Measurements from ENCODE around the gene ADCYAP1R1. TPM values are rescaled to one million over a fixed set of nuclear protein-coding genes. Genes with fewer than 3 reads are reported as not detected.

ADCYAP1R1 gene
- total RNA-seq, 2 experiments from 2014 or later, result not detected

GRCh38 chr7:31047313-31048146 lies 4.6 kb upstream of the ADCYAP1R1 start:
- intact Hi-C loops (cut with micrococcal nuclease), result no loop called here
- no peaks in the 10 kb centered on the region for H3K36me3 Mint-ChIP-seq (ENCODE audit: low read depth)
- H3K27me3 Mint-ChIP-seq (ENCODE audit: low read depth), result peaks cover 30% of the 10 kb centered on the region
- CTCF ChIA-PET, result interaction anchor here (0.7 kb wide), 1 partner anchor 64 kb away, joined by 3 read pairs; no protein-coding TSS in a partner anchor
- no peak for DNase-seq
- H3K9me3 Mint-ChIP-seq, result no peaks in the 10 kb centered on the region
- H3K4me3 Mint-ChIP-seq, result no peak overlapping the region
- H3K4me1 Mint-ChIP-seq (ENCODE audit: low read depth), result peaks cover 3% of the 10 kb centered on the region
- no peak overlapping the region for H3K27ac Mint-ChIP-seq

GRCh38 chr7:31049005-31049765 lies 2.9 kb upstream of the ADCYAP1R1 start:
- H3K4me1 Mint-ChIP-seq (ENCODE audit: low read depth), result peaks cover 3% of the 10 kb centered on the region
- H3K4me3 Mint-ChIP-seq, result no peak overlapping the region
- intact Hi-C loops (cut with micrococcal nuclease), result no loop called here
- no peaks in the 10 kb centered on the region for H3K36me3 Mint-ChIP-seq (ENCODE audit: low read depth)
- H3K27me3 Mint-ChIP-seq (ENCODE audit: low read depth), result peaks cover 35% of the 10 kb centered on the region
- no peaks in the 10 kb centered on the region for H3K9me3 Mint-ChIP-seq
- DNase-seq, result no peak
- no peak overlapping the region for H3K27ac Mint-ChIP-seq
- CTCF ChIA-PET, result no interaction called here

- Mint-ChIP-seq H3K4me3 (no peak overlapping the region), H3K27ac (no peak overlapping the region), H3K27me3 (ENCODE audit: low read depth) (peaks cover 35% of the 10 kb centered on the region), H3K36me3 (ENCODE audit: low read depth) (no peaks in the 10 kb centered on the region), H3K4me1 (ENCODE audit: low read depth) (peaks cover 3% of the 10 kb centered on the region), H3K9me3 (no peaks in the 10 kb centered on the region)
- no peak for DNase-seq
- intact Hi-C loops (cut with micrococcal nuclease), result no loop called here
- CTCF ChIA-PET, result no interaction called here
Observed at GRCh38 chr7:31052487-31052840, 356 bp downstream of the ADCYAP1R1 start.

DNA sequence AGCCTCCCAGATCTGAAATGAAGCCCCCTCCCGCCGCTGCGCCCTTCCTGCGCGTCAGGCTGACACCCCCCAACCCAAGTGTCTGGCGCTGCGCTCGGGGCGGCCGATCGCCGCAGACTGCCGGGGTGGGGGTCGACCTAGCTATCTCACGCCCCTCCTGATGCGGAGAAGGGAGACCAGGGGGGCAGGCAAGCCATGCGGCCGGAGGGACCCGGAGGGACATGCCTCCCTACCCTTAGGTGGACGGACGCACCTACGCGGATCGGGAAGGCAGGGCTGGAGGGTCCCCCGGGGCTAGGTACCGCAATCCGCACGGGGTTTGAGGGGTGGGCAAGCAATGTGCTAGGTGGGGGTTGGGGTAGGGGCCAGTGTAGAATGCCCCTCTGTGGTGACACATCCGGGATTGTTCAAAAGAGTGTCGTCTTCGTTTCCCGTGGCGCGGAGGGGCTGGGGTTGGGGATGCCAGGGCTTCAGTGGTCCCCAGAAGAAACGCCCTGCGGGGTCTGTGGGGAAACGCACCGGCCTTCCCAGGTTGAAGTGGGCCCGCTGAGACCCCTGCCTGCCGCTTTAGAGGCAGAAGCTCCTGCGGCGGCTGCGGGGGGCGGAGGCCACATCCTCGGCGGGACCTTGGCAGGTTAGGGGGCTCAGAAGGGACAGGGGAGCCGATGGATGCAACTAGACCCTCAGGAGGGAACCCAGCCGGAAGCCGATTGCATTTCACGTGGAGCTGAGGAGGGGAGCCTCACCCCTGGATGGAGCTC lies 913 bp downstream of the ADCYAP1R1 start:
- intact Hi-C loops (cut with micrococcal nuclease), result no loop called here
- Mint-ChIP-seq H3K27me3 (ENCODE audit: low read depth) (peaks cover 35% of the 10 kb centered on the region), H3K4me1 (ENCODE audit: low read depth) (peaks cover 3% of the 10 kb centered on the region), H3K4me3 (no peak overlapping the region), H3K36me3 (ENCODE audit: low read depth) (no peaks in the 10 kb centered on the region), H3K27ac (no peak overlapping the region), H3K9me3 (no peaks in the 10 kb centered on the region)
- DNase-seq, result no peak
- CTCF ChIA-PET, result interaction anchor here (1.3 kb wide), 1 partner anchor 70 kb away, joined by 3 read pairs; no protein-coding TSS in a partner anchor

DNA sequence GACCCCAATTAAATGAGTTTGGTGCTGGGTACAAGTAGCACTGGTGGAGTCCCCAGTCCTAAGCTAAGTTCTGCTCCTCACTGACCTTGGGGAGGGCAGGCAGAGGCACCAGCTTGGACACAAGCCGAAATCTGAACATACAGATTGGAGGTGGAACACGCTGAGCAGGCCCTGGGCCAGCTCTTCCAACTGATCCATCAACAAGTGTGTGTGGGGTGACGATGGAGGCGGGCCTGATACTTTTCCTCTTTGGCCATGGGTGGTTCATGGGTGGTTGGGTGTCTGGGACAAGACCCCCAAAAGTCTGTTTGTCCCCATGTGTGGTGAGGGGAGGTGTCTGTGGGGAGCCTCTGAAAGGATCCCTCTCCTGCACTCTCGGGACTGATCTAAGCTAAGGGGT lies 1.9 kb downstream of the ADCYAP1R1 start:
- H3K27me3 Mint-ChIP-seq (ENCODE audit: low read depth), result peaks cover 35% of the 10 kb centered on the region
- DNase-seq, result no peak
- CTCF ChIA-PET, result interaction anchor here (1.3 kb wide), 1 partner anchor 70 kb away, joined by 3 read pairs; no protein-coding TSS in a partner anchor
- H3K9me3 Mint-ChIP-seq, result no peaks in the 10 kb centered on the region
- H3K4me3 Mint-ChIP-seq, result no peak overlapping the region
- H3K36me3 Mint-ChIP-seq (ENCODE audit: low read depth), result no peaks in the 10 kb centered on the region
- no peak overlapping the region for H3K27ac Mint-ChIP-seq
- peaks cover 3% of the 10 kb centered on the region for H3K4me1 Mint-ChIP-seq (ENCODE audit: low read depth)
- intact Hi-C loops (cut with micrococcal nuclease), result no loop called here

DNA sequence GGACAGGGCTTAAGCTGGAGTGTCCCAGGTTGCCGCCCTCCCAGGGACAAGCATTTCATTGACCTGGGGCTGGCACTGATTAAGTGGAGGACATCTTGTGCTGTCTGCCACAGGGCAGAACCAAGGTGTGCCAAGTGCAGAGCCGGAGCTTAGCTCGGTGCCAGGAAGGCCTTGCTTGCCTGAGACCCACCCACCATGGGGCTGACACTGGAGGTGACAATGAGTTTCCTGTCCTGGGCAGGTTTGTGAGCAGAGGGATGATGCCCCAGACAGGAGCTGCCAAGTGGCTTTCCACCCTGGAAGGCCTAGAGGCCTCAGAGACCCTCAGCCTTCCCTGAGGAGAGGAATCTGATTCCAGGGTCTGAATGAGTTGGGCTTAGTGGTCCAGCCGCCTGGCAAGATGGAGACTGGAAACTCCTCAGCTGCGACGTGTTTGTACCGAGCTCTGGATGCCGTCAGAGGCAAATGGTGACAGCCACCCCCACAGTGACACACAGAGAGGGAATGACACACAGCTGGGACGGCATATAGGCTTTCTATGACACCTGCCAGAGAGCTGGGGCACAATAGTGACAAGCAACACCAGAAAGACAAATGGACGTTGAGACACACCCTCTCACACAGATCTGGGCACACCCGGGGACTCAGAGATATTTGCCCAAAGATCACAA lies 2.6 kb downstream of the ADCYAP1R1 start:
- intact Hi-C loops (cut with micrococcal nuclease), result no loop called here
- Mint-ChIP-seq H3K4me3 (no peak overlapping the region), H3K27ac (no peak overlapping the region), H3K27me3 (ENCODE audit: low read depth) (peaks cover 33% of the 10 kb centered on the region), H3K36me3 (ENCODE audit: low read depth) (no peaks in the 10 kb centered on the region), H3K9me3 (no peaks in the 10 kb centered on the region), H3K4me1 (ENCODE audit: low read depth) (peaks cover 3% of the 10 kb centered on the region)
- DNase-seq, result no peak
- CTCF ChIA-PET, result interaction anchor here (0.6 to 1.3 kb wide), 3 partner anchors 31 to 71 kb away, joined by 3 to 4 read pairs (median 3); no protein-coding TSS in a partner anchor

GRCh38 chr7:31055471-31055870 lies 3.4 kb downstream of the ADCYAP1R1 start:
- Mint-ChIP-seq H3K27me3 (ENCODE audit: low read depth) (peaks cover 32% of the 10 kb centered on the region), H3K36me3 (ENCODE audit: low read depth) (no peaks in the 10 kb centered on the region), H3K9me3 (no peaks in the 10 kb centered on the region), H3K4me3 (no peak overlapping the region), H3K27ac (no peak overlapping the region), H3K4me1 (ENCODE audit: low read depth) (peaks cover 3% of the 10 kb centered on the region)
- intact Hi-C loops (cut with micrococcal nuclease), result no loop called here
- CTCF ChIA-PET, result interaction anchor here (0.6 kb wide), 1 partner anchor 324 kb away, joined by 3 read pairs; no protein-coding TSS in a partner anchor
- DNase-seq, result no peak

DNA sequence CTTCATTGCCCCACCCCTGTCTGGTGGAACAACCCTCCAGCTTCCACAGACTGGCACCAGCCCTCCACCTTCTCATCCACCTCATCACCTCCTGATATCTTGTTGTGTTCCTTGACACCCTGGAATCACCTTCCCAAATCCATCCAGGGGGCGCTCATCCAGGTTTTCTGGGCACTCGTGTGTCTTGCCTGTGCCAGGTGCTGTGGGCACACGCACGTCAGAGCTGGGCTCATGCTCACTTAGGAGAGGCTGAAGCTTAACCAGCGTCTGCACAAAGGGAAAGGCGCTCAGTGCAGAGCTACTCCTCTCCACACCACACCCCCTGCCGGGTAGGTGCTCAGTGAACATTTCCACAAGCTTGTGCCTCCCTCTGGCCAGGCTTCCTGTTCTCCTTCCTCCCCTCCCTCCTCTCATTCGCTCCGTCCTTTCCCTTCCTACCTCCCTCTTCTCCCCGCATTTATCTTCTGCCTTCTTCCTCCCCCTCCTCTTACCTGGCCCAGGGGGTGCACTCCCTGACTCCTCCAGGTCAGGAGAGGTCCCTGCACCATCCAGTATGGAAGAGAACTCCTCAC lies 4.8 kb downstream of the ADCYAP1R1 start:
- Mint-ChIP-seq H3K27me3 (ENCODE audit: low read depth) (peaks cover 20% of the 10 kb centered on the region), H3K27ac (no peak overlapping the region), H3K9me3 (no peaks in the 10 kb centered on the region), H3K4me3 (no peak overlapping the region), H3K36me3 (ENCODE audit: low read depth) (no peaks in the 10 kb centered on the region), H3K4me1 (ENCODE audit: low read depth) (peaks cover under 1% of the 10 kb centered on the region)
- CTCF ChIA-PET, result interaction anchor here (0.9 kb wide), 1 partner anchor 66 kb away, joined by 3 read pairs; no protein-coding TSS in a partner anchor
- intact Hi-C loops (cut with micrococcal nuclease), result no loop called here
- DNase-seq, result no peak

GRCh38 chr7:31058122-31058521 lies 6.0 kb downstream of the ADCYAP1R1 start:
- H3K36me3 Mint-ChIP-seq (ENCODE audit: low read depth), result no peaks in the 10 kb centered on the region
- H3K27ac Mint-ChIP-seq, result no peak overlapping the region
- no peaks in the 10 kb centered on the region for H3K9me3 Mint-ChIP-seq
- H3K4me1 Mint-ChIP-seq (ENCODE audit: low read depth), result no peaks in the 10 kb centered on the region
- CTCF ChIA-PET, result no interaction called here
- peaks cover 15% of the 10 kb centered on the region for H3K27me3 Mint-ChIP-seq (ENCODE audit: low read depth)
- intact Hi-C loops (cut with micrococcal nuclease), result no loop called here
- H3K4me3 Mint-ChIP-seq, result no peak overlapping the region
- DNase-seq, result peak; percentile 11

DNA sequence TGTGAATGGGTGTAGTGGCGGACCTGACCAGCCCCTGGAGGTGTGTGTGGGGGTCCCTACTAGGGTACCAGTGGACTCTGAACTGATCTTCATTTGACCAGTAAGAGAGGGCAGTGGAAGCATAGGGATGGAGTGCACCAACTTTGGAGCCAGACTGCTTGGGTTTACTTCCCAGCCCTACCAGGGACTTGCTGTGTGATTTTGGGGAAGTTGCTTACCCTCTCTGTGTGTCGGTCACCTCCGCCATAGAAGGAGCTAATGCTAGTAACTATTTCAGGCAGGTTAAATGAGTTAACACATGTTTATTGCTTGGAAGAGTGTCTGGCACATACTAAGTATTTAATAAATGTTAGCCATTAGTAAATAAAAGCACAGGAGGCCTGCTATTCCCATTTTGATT lies 6.6 kb downstream of the ADCYAP1R1 start:
- CTCF ChIA-PET, result interaction anchor here (1.5 kb wide), 1 partner anchor 75 kb away, joined by 5 read pairs; no protein-coding TSS in a partner anchor
- no peak for DNase-seq
- peaks cover 11% of the 10 kb centered on the region for H3K27me3 Mint-ChIP-seq (ENCODE audit: low read depth)
- intact Hi-C loops (cut with micrococcal nuclease), result no loop called here
- no peak overlapping the region for H3K27ac Mint-ChIP-seq
- no peak overlapping the region for H3K4me3 Mint-ChIP-seq
- no peaks in the 10 kb centered on the region for H3K4me1 Mint-ChIP-seq (ENCODE audit: low read depth)
- H3K9me3 Mint-ChIP-seq, result no peaks in the 10 kb centered on the region
- no peaks in the 10 kb centered on the region for H3K36me3 Mint-ChIP-seq (ENCODE audit: low read depth)

GRCh38 chr7:31059551-31059950 lies 7.4 kb downstream of the ADCYAP1R1 start:
- intact Hi-C loops (cut with micrococcal nuclease), result no loop called here
- no peak for DNase-seq
- Mint-ChIP-seq H3K36me3 (ENCODE audit: low read depth) (no peaks in the 10 kb centered on the region), H3K4me1 (ENCODE audit: low read depth) (no peaks in the 10 kb centered on the region), H3K9me3 (no peaks in the 10 kb centered on the region), H3K27ac (no peak overlapping the region), H3K27me3 (ENCODE audit: low read depth) (peaks cover 4% of the 10 kb centered on the region), H3K4me3 (no peak overlapping the region)
- CTCF ChIA-PET, result interaction anchor here (1.5 kb wide), 1 partner anchor 76 kb away, joined by 5 read pairs; no protein-coding TSS in a partner anchor

Data from activated naive CD4-positive, alpha-beta T cell treated with anti-CD3 and anti-CD28 coated beads for 36 hours (primary cell).